Adrenal gland (tissue), 12 donors: ENCODE data around the gene LARP4B. TPM values are rescaled to one million over a fixed set of nuclear protein-coding genes. Genes with fewer than 3 reads are reported as not detected.

Experiments used
- DNase-seq, 7 donors: peaks; one replicate each; pipeline ENCODE4 v3.0.0-alpha.2; 2019 to 2020
- H3K27ac ChIP-seq, 5 donors: fragments of 200-600 bp; sonication (generic) in 4 of 5; 1 replicate in 3 of 5; 2 replicates in 2 of 5; pipeline versions ENCODE4 v1.5.1 to v1.8.0; 2016 to 2020; ENCODE audit warnings: mild to moderate bottlenecking in 1 of 5
- H3K27me3 ChIP-seq: fragments of 200-600 bp; 2 replicates; pipeline ENCODE4 v1.8.0; 2021
- H3K36me3 ChIP-seq, 2 donors: fragments of 200-600 bp; replicated peaks in 1 of 2; 1 replicate in 1 of 2; 2 replicates in 1 of 2; pipeline versions ENCODE4 v1.5.1 to v1.8.0; 2018 to 2022
- H3K4me1 ChIP-seq, 2 donors: fragments of 200-600 bp; replicated peaks in 1 of 2; 1 replicate in 1 of 2; 2 replicates in 1 of 2; pipeline versions ENCODE4 v1.5.1 to v1.8.0; 2018 to 2021
- H3K4me3 ChIP-seq, 4 donors: fragments of 200-600 bp; sonication (generic) in 3 of 4; one replicate each; pipeline ENCODE4 v1.5.1; 2016 to 2018
- H3K9me3 ChIP-seq, 3 donors: fragments of 200-600 bp; sonication (generic) in 1 of 3; replicated peaks in 1 of 3; 1 replicate in 2 of 3; 2 replicates in 1 of 3; pipeline versions ENCODE4 v1.5.1 to v1.8.0; 2016 to 2021
- CTCF ChIP-seq, 6 experiments: fragments of 450-650 bp in 4 of 6; fragments of 200-600 bp in 2 of 6; sonication (generic) in 1 of 6; IDR thresholded peaks; 1 replicate in 5 of 6; 2 replicates in 1 of 6; pipeline versions ENCODE4 v1.5.1 to v1.8.0; 2016 to 2021; ENCODE audit warnings: antibody characterized with exemption in 6 of 6, mild to moderate bottlenecking in 2 of 6, moderate library complexity in 1 of 6
- POLR2A ChIP-seq, 2 donors: fragments of 450-650 bp; IDR thresholded peaks; one replicate each; pipeline ENCODE4 v1.6.1; 2017; ENCODE audit warnings: antibody characterized with exemption in 2 of 2, mild to moderate bottlenecking in 2 of 2, moderate library complexity in 1 of 2
- WGBS, 4 donors: extraction: QIAGEN DNeasy Blood & Tissue Kit in 2 of 4; methylation state at CpG; one replicate each; pipeline versions ENCODE4 v1.1.5 to v1.1.7; 2013 to 2017; 5-methylcytosine and 5-hydroxymethylcytosine counted together
- intact Hi-C, 2 donors: fragments of 100-400 bp; cut with DNase I; formaldehyde crosslinking; loops; one replicate each; pipeline versions ENCODE4 v1.14.1 to v1.15.0; 2022 to 2023
- polyA plus RNA-seq, 3 donors: library from polyadenylated mRNA; stranded (reverse); fragments of 200-250 nt in 2 of 3; fragments of 350-450 nt in 1 of 3; fragmentation: Illumina TruSeq in 1 of 3; extraction: RNeasy Lipid Tissue Mini Kit (QIAGEN cat#74804) in 1 of 3; gene quantifications; one replicate each; pipeline ENCODE4 v1.2.3, GENCODE V29; 2013 to 2014
- total RNA-seq, 9 donors: library from RNA; depleted of rRNA in 4 of 9; stranded (reverse); fragments of >200 nt in 4 of 9; fragments of 120-200 nt in 1 of 9; fragmentation: NEBNext Ultra II Directional in 1 of 9; extraction: Animal tissue kit (Norgen Biotek cat#: 25700) in 1 of 9; gene quantifications; one replicate each; pipeline versions ENCODE4 v1.1.0 to v1.2.4, GENCODE V29; 2013 to 2023
- donor health status: healthy with polysubstance abuse.
- donor health status: Bipolar disorder and iron deficiency.
- donor health status: DM: yes; HTN: yes; CAD: no.
- donor health status: DM: no; HTN: no; CAD: no.
- donor health status: DM: no; HTN: no; CAD: no.
- donor health status: DM: yes; HTN: yes; CAD: no.

Gene LARP4B
- total and polyA plus RNA-seq, 12 donors: 17.2 to 145 (median 66.8) TPM

- no peak overlapping the region for H3K27ac ChIP-seq
- 91 to 94% (median 93%) methylated on average over 9 of the region's 9 CpGs for WGBS, 4 donors
- DNase-seq: no peak
- no peaks in the 10 kb centered on the region for H3K4me1 ChIP-seq
- H3K36me3 ChIP-seq: peaks cover 0 to 52% of the 10 kb centered on the region in 2 donors
- intact Hi-C loops: no loop called here
- TF ChIP-seq POLR2A (IDR thresholded peaks at IDR 0.05) (no peak), CTCF (IDR thresholded peaks at IDR 0.05) (no peak)
- H3K9me3 ChIP-seq: no peaks in the 10 kb centered on the region
- H3K27me3 ChIP-seq: no peaks in the 10 kb centered on the region
- H3K4me3 ChIP-seq: no peak overlapping the region
Observed at GRCh38 chr10:839550-840205, 91.8 kb downstream of the LARP4B start.

- no peaks in the 10 kb centered on the region for H3K4me1 ChIP-seq
- H3K27me3 ChIP-seq: no peaks in the 10 kb centered on the region
- no peak overlapping the region for H3K27ac ChIP-seq
- intact Hi-C loops: no loop called here
- no peak for TF ChIP-seq POLR2A (IDR thresholded peaks at IDR 0.05)
- no peak for TF ChIP-seq CTCF (IDR thresholded peaks at IDR 0.05)
- H3K4me3 ChIP-seq: no peak overlapping the region
- H3K36me3 ChIP-seq: peaks cover 0 to 38% of the 10 kb centered on the region in 2 donors
- no peak for DNase-seq
- no peaks in the 10 kb centered on the region for H3K9me3 ChIP-seq
- 76 to 84% (median 80%) methylated on average over 7 of the region's 7 CpGs for WGBS, 4 donors
Observed at GRCh38 chr10:836782-837181, 94.7 kb downstream of the LARP4B start.

GRCh38 chr10:834493-834892 is 97.0 kb downstream of the LARP4B start:
- no peak for DNase-seq
- 89 to 98% (median 96%) methylated on average over 5 of the region's 5 CpGs for WGBS, 4 donors
- no peak for TF ChIP-seq CTCF (IDR thresholded peaks at IDR 0.05)
- no peak for TF ChIP-seq POLR2A (IDR thresholded peaks at IDR 0.05)
- Histone ChIP-seq H3K36me3 (peaks cover 0 to 23% of the 10 kb centered on the region in 2 donors), H3K4me3 (no peak overlapping the region), H3K9me3 (no peaks in the 10 kb centered on the region), H3K27me3 (no peaks in the 10 kb centered on the region), H3K4me1 (no peaks in the 10 kb centered on the region), H3K27ac (no peak overlapping the region)
- intact Hi-C loops: no loop called here

- H3K4me3 ChIP-seq: no peak overlapping the region
- no peak for TF ChIP-seq CTCF (IDR thresholded peaks at IDR 0.05)
- TF ChIP-seq POLR2A (IDR thresholded peaks at IDR 0.05): no peak
- no peak for DNase-seq
- intact Hi-C loops: no loop called here
- no peaks in the 10 kb centered on the region for H3K9me3 ChIP-seq
- H3K36me3 ChIP-seq: peaks cover 0 to 40% of the 10 kb centered on the region in 2 donors
- H3K27ac ChIP-seq: no peak overlapping the region
- H3K4me1 ChIP-seq: no peaks in the 10 kb centered on the region
- no peaks in the 10 kb centered on the region for H3K27me3 ChIP-seq
- 94 to 98% (median 97%) methylated on average over 10 of the region's 10 CpGs for WGBS, 4 donors
Observed at GRCh38 chr10:829241-829640, 102.3 kb downstream of the LARP4B start.
